Measurements from ENCODE around the gene USF3.
"Not testable (repeated sequence)": the region's sequence is repeated elsewhere in the genome, so short reads cannot be mapped to it uniquely, and the experiment has no call there.

USF3 gene

DNA sequence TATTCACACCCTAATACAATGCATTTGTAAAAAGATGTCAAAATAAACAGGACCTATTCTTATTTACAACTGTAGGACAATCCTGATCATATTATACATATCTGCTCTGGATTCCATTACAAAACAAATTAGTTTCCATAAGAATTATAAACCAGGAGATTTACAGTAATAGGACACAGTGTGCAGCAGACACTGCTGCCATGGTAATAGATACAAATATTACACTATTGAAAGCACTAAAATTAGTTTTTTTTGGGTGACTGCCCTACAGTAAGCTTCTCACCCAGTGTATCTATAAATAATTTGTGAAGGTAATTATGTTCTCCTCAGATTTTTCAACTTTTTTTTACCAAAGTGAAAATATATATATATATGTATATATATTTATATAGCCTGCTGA is 47.9 kb downstream of the USF3 start:
- no peak for DNase-seq

DNA sequence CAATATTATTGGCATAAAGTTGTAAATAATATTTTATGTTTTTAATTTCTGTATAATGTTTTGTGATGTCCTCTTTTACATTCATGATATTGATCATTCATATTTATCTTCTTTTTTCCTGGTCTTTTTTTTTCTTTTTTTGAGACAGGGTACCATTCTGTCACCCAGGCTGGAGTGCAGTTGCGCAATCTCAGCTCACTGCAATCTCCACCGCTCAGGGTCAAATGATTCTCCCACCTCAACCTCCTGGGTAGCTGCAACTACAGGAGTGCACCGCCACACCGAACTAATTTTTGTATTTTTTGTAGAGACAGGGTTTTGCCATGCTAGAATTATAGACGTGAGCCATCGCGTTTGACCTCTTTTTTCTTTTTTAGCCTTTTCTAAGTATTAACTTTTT is 52.9 kb downstream of the USF3 start:
- DNase-seq = no peak

DNA sequence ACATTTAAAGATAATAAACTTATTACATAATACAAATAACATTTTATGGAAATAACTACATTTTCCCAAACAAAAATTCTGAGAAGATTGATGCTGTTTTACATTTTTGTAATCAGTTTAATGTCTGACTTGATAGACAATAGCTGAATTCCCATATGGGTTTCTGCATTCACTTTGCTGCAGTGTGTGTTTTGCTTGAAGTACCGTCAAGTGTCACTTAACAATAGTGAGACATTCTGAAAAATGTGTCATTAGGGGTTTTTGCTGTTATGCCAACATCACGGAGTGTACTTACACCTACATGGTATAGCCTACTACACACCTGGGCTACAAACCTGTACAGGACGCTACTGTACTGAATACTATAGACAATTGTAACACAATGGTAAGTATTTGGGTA is 57.5 kb downstream of the USF3 start:
- DNase-seq = no peak

DNA sequence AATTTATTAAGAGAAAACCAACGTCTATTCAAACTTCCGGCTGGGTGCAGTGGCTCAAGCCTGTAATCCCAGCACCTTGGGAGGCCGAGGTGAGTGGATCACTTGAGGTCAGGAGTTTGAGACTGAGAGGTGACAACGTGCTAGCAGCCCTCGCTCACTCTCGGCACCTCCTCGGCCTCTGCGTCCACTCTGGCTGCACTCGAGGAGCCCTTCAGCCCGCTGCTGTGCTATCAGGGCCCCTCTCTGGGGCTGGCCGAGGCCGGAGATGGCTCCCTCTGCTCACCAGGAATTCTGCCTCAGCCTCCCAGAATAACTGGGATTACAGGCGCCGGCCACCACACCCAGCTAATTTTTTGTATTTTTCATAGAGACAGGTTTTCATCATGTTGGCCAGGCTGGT is 58.7 kb downstream of the USF3 start:
- DNase-seq = no peak

DNA sequence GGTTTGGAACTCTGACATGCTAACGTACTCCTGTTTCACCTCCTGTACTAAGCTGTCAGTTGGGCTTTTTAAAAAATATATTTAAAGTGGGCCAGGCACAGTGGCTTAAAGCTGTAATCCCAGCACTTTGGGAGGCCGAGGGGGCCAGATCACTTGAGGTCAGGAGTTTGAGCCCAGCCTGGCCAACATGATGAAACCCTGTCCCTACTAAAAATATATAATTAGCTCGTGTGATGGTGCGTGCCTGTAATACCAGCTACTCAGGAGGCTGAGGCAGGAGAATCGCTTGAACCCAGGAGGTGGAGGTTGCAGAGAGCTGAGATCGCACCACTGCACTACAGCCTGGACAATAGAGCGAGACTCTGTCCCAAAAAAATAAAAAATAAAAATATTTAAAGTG is 60.4 kb downstream of the USF3 start:
- DNase-seq = not testable (repeated sequence)

DNA sequence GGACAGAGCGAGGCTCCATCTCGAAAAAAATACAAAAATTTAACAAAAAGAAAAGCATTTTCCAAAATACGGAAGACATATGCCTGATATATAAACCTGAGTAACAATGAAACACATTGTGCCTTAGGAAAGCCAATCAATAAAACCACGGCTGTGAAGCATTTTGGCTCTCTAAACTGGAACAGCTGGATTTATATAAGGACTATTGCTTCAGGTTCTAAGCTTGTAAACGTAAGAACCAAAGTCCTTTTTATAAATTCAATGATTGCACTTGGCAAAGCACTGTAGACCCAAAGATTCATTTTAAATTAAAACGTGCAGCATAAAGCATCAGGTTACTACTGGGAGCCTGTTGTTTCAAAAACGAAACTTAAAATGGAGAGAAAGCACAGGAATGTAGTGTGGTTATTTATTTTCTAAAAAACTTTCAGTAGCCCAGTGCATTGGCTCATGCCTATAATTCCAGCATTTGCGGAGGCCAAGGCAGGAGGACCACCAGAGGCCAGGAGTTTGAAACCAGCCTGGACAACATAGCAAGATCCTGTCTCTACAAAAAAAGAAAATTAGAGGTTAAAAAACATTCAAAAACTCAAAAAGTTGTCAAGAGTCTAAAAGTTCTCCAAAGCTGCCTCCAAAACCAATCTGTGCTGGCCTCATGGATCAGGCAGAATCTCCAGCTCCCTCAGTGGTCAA is 61.5 kb downstream of the USF3 start:
- DNase-seq = no peak

DNA sequence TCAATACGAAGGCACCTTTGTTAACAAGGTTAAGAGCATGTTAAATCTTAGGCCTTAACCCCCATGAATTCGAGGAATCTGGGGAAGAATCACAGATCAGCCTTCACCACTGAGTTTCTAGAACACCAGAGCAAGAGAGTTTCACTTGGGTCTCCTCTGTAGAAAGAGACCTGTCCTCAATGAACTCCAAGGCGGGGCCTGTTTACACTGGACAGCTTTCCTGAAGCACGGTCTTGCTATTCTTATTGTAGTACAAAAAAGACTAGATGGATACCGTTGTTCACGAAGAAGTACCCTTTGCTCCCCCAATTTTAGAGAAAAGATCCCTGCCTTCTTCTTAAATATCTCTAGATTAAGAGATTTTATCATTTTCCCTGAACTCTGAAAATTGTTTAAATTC is 64.9 kb downstream of the USF3 start:
- no peak for DNase-seq

DNA sequence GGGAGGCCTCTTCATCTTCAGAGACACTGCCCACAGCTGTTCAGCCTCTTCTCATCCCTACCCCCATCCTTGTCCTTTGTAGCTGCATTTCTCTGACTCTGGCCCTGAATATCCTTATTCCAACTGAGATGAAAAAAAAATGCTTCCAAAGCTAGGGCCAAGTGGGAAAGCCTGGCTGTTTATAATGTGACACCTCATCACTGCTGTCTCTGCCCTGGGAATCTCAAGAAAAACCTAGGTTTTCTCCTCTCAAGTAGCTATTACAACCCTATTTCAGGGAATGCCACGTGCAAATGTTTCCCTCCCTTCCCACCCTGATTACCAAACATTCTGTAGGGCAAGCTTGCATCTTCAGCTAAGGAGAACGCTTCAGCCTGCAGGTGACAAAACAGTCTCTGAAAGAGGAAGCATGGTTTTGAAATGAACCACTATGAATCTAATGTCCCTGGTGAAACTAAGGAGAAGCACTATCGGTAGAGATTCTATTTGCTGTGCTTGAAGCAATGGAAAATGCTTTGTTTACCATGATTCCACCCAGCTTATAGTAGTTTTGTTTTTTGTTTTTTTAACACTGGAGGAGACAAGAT is 65.4 kb downstream of the USF3 start:
- no peak for DNase-seq

DNA sequence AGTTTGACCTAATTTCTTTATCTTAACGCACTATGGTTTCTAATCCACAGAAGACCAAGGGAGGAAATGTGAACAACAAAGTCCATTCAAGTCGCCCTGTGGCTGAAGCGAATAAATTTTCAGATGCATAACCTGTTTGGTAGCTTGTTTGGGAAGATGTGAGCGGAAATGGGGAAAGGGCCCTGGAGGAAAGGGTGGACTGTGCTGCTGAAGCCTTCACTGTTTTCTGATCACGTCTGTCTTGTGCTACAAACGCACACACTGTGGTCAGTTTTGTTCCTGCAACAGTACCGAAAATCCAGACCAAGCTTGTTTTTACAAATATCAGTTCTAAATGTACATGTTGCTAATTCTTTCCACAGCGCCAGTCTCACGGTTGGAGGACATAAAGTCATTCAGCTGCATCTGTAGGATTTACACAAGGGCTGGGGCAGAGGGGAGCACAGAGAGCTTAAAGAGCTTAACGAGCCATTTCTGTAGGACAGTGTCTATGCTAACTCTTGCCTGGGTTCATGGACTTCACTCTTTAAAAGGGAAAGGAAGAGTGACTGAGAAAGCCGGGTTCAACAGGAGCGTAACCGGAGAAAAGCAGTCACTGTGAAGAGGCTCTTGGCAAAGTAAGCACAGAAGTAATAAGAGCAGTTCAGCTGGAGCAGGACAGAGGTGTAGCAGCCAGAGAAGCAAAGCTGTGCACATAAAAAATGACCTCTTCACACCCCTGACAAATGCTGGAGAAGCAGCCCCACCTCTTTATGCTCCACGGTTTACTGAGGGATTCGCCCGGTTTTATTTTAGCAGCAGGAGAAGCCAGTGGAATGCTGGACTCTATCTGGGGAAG is 66.6 kb downstream of the USF3 start:
- no peak for DNase-seq

DNA sequence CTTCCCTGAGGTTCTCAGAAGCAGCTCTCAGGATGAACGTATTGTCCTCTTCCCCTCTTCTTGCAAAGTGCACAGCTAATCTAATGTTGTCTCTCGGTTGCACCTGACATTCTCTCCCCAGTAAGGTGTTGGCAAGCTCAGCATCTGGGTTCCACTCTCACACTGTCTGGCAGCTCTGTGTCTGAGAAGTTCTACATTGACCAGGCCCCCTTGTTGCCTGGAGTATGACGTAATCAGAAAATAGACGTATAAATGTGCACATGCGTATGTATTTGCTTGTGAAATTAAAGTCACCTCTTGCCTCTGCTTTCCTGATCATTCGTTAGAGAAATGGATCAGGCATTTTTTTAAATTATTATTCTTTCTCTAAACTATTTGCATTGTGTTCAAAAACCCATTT is 67.7 kb downstream of the USF3 start:
- no peak for DNase-seq

DNA sequence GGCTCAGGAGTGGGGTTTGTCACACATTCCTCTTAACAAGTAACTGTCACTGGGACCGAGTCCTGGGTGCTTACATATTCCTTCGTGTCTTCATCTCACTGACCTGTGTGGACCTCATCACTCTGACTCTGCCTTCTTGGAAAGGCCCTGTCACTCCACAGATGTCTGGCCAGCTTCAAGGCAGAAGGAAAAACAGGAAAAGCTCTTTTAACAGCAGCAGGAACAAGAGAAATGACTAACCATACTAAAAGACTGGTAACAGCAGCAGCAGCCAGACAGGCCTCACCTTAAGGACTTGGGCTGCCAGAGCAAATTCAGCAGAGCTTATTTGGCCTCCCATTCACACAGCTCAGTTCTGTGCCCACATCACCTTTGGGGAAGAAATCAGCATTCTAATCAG is 68.1 kb downstream of the USF3 start:
- DNase-seq = no peak

DNA sequence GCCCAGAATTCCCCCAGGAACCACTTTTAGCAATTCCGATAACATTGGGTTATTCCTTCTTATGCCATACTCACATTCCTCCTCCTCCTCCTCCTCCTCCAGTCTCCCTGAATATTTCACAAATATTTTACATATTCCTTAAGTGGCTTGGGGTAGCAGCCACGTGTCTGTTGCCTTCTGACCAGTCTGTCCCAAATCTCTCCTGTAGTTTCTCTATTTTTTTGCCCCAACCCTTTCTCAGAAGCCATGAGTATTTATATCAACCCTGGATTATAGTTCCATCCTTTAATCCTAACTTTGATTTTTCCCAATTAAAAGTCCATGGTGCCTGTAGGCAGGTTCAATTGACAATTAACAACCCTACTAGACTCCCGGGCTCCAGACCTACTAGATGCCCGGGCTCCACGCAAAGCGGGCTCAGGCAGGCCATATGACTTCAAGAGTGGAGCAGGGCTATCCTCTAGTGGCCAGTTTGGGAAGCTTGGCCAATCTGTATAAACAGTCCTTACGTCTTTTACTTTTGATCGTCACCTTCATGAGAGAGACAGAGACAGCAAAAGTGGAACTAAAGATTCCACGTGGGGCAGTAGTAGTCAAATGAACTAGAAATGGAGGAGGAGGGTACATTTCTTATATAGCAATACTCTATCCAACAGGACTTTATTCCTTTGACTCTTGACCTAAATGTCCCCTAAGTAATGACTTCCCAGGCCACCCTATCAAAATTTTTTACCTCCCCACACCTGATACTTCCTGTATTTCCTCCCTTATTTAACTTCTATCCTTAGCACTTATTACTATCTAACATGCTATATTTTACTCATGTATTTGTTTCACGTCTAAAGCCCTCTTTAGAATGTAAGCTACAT is 69.7 kb downstream of the USF3 start:
- peak; percentile 11 for DNase-seq

DNA sequence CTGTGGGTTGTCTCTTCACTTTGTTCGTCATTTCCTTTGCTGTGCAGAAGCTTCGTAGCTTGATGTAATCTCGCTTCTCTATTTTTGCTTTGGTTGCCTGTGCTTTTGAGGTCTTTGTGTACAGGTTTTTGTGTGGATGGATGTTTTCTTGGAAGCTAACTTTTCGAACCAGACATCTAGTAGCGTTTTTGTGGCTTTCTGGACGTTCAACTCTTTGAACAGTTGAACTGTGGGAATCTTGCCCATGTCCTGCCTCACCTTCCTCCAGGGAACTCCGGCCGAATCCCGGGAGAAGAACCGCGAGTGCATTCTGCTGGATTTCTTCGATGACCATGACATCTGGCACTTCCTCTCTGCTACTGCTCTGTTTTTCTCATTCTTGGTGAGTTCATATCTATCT is 70.6 kb downstream of the USF3 start:
- no peak for DNase-seq

DNA sequence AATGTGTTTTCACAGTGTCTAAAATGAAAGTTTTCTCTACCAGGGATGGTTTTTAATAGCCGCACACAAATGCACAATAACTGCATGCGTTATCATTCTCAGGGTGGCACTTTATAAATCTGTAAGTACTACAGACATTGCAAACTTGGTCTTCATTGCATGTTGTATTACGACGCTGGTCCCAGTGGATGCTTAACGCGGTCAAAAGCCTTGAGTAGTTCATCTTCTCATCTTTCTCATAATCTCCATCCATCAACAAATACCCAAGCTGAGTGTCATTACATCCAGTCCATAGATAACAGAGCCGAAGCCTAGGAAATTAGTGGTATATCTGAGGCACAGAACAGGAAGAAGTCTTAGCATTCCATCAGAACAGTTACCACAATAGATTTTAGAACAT is 72.6 kb downstream of the USF3 start:
- DNase-seq = no peak

DNA sequence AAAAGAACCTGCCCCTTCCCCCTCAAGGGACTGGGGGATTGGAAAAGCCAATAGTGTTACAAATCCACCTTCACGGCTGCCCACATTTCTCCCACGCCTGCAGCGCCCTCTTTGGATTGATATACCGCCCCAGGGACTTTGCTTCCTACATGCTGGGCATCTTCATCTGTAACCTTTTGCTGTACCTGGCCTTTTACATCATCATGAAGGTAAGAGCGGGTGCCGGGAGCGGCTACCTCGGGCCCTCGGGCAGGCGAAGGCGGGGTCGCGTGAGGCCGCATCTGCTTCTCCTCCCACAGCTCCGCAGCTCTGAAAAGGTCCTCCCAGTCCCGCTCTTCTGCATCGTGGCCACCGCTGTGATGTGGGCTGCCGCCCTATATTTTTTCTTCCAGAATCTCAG is 73.1 kb downstream of the USF3 start:
- no peak for DNase-seq

DNA sequence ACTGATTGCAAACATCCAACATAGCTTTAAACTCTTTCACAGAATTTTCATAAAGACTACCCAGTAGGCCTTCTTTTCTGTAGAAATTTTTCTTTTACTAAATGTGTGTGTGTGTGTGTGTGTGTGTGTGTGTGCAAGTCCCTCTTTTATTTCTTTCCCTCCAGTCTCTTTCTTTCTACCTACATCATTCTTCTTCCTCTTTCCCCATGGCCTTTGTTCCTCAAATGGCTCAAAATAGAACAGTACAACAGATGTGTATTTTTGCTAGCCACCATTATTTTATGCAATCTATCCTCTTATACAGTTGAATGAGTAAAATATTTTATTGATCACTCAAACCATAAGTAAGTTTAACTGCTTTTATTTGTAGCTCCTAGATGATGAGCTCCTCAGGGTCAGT is 76.4 kb downstream of the USF3 start:
- no peak for DNase-seq

DNA sequence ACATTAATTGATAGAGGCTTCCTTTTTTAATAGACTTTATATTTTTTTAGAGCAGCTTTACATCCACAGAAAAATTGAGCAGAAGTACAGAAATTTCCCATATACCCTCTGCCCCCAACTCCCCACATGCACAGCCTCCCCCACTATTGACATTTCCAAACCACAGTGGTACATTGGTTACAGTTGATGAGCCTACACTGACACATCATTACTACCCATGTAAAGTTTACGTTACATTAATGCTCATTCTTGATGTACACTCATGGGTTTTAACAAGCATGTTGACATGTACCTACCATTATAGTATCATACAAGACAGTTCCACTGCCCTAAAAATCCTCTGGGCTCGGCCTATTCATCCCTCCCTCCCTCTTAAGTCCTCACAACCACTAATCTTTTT is 78.7 kb downstream of the USF3 start:
- no peak for DNase-seq

DNA sequence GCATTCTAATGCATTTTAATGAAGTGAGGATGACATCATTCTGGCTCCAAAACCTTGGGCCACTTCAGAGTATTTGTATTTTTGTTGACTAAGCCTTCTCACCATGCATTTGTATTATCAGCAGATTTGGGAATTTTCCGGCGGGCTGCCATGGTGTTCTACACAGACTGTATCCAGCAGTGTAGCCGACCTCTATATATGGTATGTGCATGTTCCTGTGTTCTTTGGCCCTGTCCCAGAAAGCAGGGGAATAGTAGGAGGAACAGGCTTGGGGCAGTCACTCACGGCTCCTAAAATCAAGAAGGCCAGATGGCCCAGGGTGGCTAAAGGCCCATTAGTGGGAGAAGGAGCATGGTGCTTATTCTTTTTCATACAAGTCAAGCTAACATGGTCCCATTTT is 80.5 kb downstream of the USF3 start:
- DNase-seq = no peak

DNA sequence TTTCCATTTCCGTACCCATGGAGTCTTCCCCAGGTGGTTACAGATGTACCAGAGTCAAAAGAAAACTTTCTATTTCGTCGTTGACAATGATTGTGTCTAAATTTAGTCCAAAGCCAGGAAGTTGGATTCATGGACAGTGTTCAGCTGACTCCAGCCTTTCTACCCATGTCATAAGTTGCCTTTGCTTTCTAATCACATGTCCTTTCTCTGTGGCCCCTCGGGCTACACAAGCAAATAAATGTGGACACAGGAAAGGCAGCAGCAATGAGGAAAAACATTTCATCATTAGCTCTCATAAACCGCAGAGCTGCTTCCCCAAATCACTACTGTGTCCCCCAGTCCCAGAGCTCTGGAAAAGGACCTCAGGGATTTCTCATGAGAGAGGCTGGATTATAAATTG is 82.0 kb downstream of the USF3 start:
- DNase-seq = no peak

DNA sequence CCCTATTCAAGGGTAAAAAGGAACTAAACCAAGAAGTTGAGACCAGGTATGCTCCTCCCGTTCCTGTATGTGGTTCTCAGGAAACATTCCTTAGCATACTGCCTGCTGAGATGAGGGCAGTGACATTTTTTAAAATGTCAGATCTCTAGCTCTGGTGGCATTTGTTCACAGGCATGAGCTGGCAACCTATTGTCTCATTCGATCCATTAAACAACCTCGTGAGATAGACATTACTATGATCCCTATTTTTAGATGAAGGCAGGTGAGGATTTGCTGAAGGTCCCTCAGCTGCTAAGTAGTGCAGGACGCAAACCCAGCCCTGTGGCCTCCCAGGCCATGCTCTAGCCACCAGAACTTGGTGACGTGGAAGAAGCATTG is 89.2 kb downstream of the USF3 start:
- no peak for DNase-seq

DNA sequence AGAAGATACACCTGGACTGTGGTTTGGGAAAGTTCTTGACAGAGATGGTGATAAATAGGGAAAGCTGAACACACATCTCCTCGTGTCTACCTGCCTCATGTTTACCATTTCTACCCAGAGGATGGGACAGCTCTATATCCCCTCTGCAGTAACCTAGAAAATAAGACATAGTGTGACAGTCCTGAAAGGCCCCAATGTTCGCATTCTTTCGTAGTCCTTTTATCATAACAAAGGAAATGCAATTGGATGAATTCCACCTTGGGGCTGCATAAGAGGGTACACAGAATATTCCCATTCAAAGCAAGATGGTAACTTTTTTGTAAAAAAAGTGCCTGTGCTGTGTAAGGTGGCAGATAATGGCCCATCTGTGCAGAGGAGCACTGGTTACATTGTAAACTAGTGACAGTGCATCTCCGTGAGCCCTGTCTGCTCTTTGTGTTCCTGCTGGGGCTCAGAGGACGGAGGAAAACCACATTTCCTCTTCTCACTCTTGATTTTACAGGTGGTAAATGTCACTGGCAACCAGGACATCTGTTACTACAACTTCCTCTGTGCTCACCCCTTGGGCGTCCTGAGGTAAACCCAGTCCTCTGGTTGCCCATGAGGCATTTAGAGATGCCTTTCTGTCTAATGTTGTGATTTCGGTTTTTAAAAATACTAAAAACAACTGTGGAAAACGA is 89.8 kb downstream of the USF3 start:
- DNase-seq = peak; percentile 45

DNA sequence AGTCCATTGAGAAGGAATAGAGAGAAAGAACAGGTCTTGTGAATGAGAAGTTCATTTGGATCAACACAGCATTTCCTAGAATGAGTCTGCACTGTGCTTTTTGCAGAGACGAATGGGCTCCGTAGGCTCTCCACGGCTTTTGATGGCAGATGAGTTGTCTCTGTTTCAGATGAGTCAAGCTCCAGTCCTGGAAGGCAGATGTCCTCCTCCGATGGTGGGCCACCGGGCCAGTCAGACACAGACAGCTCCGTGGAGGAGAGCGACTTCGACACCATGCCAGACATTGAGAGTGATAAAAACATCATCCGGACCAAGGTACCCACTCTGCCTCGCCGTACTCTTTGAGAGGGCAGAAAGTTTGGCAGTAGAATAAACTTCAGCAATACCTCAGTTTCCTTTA is 93.6 kb downstream of the USF3 start:
- DNase-seq = no peak

DNA sequence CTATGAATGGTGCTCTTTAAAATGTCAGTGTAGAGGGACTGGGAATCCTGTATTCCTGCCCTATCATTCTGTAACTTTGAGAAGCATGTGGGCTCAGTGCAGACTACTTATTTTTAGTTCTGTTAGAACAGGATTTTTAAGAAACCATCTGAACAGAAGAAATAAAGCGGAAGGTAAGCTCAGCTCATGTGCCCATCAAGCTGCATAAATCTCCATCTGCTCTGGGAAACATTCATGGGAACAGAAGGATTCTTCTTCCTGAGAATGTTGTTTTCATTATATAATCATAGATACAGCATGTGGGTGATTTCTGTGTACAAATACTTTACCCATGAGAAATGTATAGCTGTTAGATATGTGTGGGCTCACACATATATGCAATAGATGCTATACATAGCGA is 94.2 kb downstream of the USF3 start:
- no peak for DNase-seq

Data from CD4-positive, alpha-beta T cell treated with Interleukin-6 for 4 hours (primary cell).